Uterus (tissue), 4 donors: ENCODE results near the gene FAM53B. TPM values are rescaled to one million over a fixed set of nuclear protein-coding genes. Genes with fewer than 3 reads are reported as not detected.

ENCODE experiments used
- DNase-seq, 2 donors: peaks; one replicate each; pipeline ENCODE4 v3.0.0-alpha.2; 2019 to 2020
- H3K27ac ChIP-seq, 2 donors: fragments of 200-600 bp; sonication (generic); 1 replicate in 1 of 2; 2 replicates in 1 of 2; pipeline ENCODE4 v1.5.1; 2016 to 2018
- H3K27me3 ChIP-seq, 2 donors: fragments of 200-600 bp; sonication (generic); one replicate each; pipeline ENCODE4 v1.5.1; 2018 to 2019; ENCODE audit warnings: control low read depth in 1 of 2
- H3K36me3 ChIP-seq, 2 donors: fragments of 200-600 bp; sonication (generic); one replicate each; pipeline ENCODE4 v1.5.1; 2019; ENCODE audit warnings: control low read depth in 1 of 2
- H3K4me1 ChIP-seq, 2 donors: fragments of 200-600 bp; sonication (generic); one replicate each; pipeline ENCODE4 v1.5.1; 2018 to 2019; ENCODE audit warnings: control low read depth in 1 of 2
- H3K4me3 ChIP-seq, 2 donors: fragments of 200-600 bp; sonication (generic); 1 replicate in 1 of 2; 2 replicates in 1 of 2; pipeline ENCODE4 v1.5.1; 2018 to 2019; ENCODE audit warnings: mild to moderate bottlenecking in 1 of 2
- H3K9me3 ChIP-seq, 2 donors: fragments of 200-600 bp; sonication (generic); one replicate each; pipeline ENCODE4 v1.5.1; 2019; ENCODE audit warnings: control low read depth in 1 of 2
- CTCF ChIP-seq, 4 experiments: fragments of 200-600 bp in 2 of 4; fragments of 450-650 bp in 2 of 4; sonication (generic) in 2 of 4; IDR thresholded peaks; one replicate each; pipeline ENCODE4 v1.5.1; 2016 to 2019; ENCODE audit warnings: antibody characterized with exemption in 4 of 4, mild to moderate bottlenecking in 2 of 4, moderate library complexity in 1 of 4
- POLR2A ChIP-seq, 2 donors: fragments of 450-650 bp; IDR thresholded peaks; one replicate each; pipeline ENCODE4 v1.6.1; 2016; ENCODE audit warnings: antibody characterized with exemption in 2 of 2, mild to moderate bottlenecking in 1 of 2, moderate library complexity in 1 of 2
- intact Hi-C: fragments of 100-400 bp; cut with DNase I; formaldehyde crosslinking; loops from one replicate; pipeline ENCODE4 v1.15.1; 2023; ENCODE audit warnings: low total_unique reads
- total RNA-seq, 4 donors: library from RNA; depleted of rRNA in 3 of 4; stranded (reverse); fragments of >200 nt in 3 of 4; gene quantifications; one replicate each; pipeline versions ENCODE4 v1.1.0 to v1.2.4, GENCODE V29; 2014 to 2023
- donor health status: DM: yes; HTN: yes; CAD: no.

The FAM53B gene
- total RNA-seq, 4 donors from 2014 or later = 10.9 to 94.3 (median 67.8) TPM

DNA sequence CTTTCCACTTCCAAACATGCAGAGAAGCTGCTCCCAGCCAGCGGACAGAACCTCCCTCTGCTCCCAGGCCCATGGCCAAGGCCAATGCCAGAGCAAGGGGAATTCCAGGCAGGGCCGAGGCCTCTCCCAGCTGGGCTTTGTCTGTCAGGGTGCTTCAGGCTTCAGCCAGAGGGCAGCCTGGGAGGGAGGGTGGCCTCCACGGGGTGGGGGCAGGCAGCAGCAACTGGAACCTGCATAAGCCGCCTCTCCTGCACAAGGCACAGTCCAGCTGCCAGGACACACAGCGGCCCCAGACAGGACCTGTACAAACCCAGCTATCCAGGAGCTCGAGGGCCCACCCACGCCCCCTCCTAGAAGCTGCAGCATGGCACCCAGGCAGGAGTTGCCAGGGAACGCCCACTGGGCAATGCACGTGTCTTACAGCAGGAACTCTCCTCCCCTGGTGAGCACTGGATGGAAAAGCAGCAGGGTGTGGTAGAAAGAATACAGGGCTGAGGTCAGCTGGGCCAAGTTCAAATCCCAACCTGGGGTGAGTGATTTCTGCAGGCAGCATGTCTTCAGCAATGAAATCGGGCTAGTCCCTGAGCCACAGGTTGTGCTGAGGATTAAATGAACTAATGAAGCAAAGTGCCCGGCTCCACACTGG, 7.6 kb downstream of the FAM53B start:
- peak; percentile 86 for DNase-seq
- no peaks in the 10 kb centered on the region for H3K36me3 ChIP-seq
- no peaks in the 10 kb centered on the region for H3K9me3 ChIP-seq
- TF ChIP-seq CTCF (IDR thresholded peaks at IDR 0.05) (no peak), POLR2A (IDR thresholded peaks at IDR 0.05) (no peak)
- no peaks in the 10 kb centered on the region for H3K27me3 ChIP-seq
- H3K27ac ChIP-seq = peak overlapping the region; percentile 88 to 92
- intact Hi-C loops = loop anchor here (2.0 to 5.0 kb wide), 2 partner anchors 32 to 194 kb away; no protein-coding TSS in a partner anchor
- no peak overlapping the region for H3K4me3 ChIP-seq
- peaks cover 21 to 64% of the 10 kb centered on the region in 2 donors for H3K4me1 ChIP-seq

DNA sequence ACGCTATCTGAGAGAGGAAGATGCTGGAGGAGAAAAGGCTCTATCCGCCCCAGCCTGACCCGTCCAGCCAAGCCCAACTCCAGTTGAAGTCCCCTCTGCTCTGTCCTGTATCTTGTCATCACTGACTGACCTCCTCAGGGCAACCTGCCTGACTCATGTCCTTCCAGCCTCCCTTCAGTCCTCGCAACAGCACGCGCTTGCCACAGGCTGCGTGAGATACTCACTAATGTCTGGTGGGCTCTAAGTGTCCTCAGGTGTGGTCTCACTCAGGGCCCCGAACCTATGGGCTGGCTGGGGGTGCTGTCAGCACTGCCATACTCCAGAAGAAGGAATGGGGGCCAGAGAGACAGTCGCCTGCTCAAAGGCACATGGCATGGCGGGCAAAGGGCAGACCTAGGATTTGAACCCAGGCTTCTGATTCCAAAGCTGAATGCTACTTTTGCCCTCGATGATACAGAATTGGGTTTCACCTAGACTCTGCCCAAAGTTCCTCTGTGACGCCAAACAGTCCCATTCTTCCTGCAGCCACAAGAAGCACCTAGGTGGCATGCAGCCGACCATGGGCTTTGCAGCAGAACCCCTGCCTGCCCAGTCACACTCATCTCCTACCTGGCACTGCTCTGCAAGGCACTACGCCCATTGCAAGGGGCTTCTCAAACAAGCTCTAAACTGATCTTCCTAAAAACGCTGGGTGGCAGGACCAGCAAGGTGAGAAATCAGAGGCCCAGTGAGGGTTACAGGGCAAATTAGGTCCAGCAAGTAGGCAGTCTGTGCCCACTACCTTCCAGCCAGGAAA, 8.5 kb downstream of the FAM53B start:
- DNase-seq = peak in 1 of 2 donors; percentile 17
- H3K36me3 ChIP-seq = no peaks in the 10 kb centered on the region
- no peaks in the 10 kb centered on the region for H3K9me3 ChIP-seq
- H3K4me1 ChIP-seq = peaks cover 21 to 59% of the 10 kb centered on the region in 2 donors
- peak overlapping the region; percentile 88 to 92 for H3K27ac ChIP-seq
- H3K4me3 ChIP-seq = no peak overlapping the region
- intact Hi-C loops = loop anchor here (2.0 to 5.0 kb wide), 2 partner anchors 31 to 193 kb away; no protein-coding TSS in a partner anchor
- TF ChIP-seq POLR2A (IDR thresholded peaks at IDR 0.05) (no peak), CTCF (IDR thresholded peaks at IDR 0.05) (no peak)
- H3K27me3 ChIP-seq = no peaks in the 10 kb centered on the region

- intact Hi-C loops = loop anchor here (5.0 kb wide), 1 partner anchor 192 kb away; no protein-coding TSS in a partner anchor
- H3K27ac ChIP-seq = peak overlapping the region; percentile 88 to 92
- H3K4me3 ChIP-seq = no peak overlapping the region
- DNase-seq = peak in 1 of 2 donors; percentile 19
- H3K27me3 ChIP-seq = no peaks in the 10 kb centered on the region
- H3K9me3 ChIP-seq = no peaks in the 10 kb centered on the region
- peaks cover 20 to 57% of the 10 kb centered on the region in 2 donors for H3K4me1 ChIP-seq
- TF ChIP-seq POLR2A (IDR thresholded peaks at IDR 0.05) = no peak
- TF ChIP-seq CTCF (IDR thresholded peaks at IDR 0.05) = no peak
- H3K36me3 ChIP-seq = no peaks in the 10 kb centered on the region
Observed at GRCh38 chr10:124734311-124735166, 9.6 kb downstream of the FAM53B start.

GRCh38 chr10:124733571-124734245, 10.5 kb downstream of the FAM53B start:
- H3K27ac ChIP-seq = peak overlapping the region; percentile 88 to 92
- no peaks in the 10 kb centered on the region for H3K9me3 ChIP-seq
- peaks cover 22 to 57% of the 10 kb centered on the region in 2 donors for H3K4me1 ChIP-seq
- intact Hi-C loops = no loop called here
- H3K27me3 ChIP-seq = no peaks in the 10 kb centered on the region
- TF ChIP-seq CTCF (IDR thresholded peaks at IDR 0.05) = no peak
- no peak for TF ChIP-seq POLR2A (IDR thresholded peaks at IDR 0.05)
- no peak overlapping the region for H3K4me3 ChIP-seq
- DNase-seq = peak in 1 of 2 donors; percentile 24
- H3K36me3 ChIP-seq = no peaks in the 10 kb centered on the region
